Ovary (tissue), 3 donors: ENCODE data around the gene GPD1.

Source experiments
- CTCF ChIP-seq, 3 donors: fragments of 450-650 bp in 2 of 3; fragments of 200-600 bp in 1 of 3; IDR thresholded peaks; one replicate each; pipeline versions ENCODE4 v1.5.1 to v1.8.0; 2016 to 2022; ENCODE audit warnings: antibody characterized with exemption in 3 of 3, mild to moderate bottlenecking in 1 of 3
- POLR2A ChIP-seq: fragments of 450-650 bp; IDR thresholded peaks from one replicate; pipeline ENCODE4 v1.6.1; 2017; ENCODE audit warnings: antibody characterized with exemption, mild to moderate bottlenecking, moderate library complexity
- donor health status: DM: no; HTN: no; CAD: no.

- TF ChIP-seq CTCF (IDR thresholded peaks at IDR 0.05) (no peak), POLR2A (no peak)
Observed at GRCh38 chr12:50072198-50072907, 31.5 kb upstream of the GPD1 start.
